GM23248 (cell line): ENCODE results near the gene DBNDD2.

Experiments used
- EZH2 ChIP-seq: fragments of 200-600 bp; sonication (generic); IDR thresholded peaks from 2 replicates; pipeline ENCODE4 v1.6.1; 2018; ENCODE audit warnings: antibody characterized with exemption, mild to moderate bottlenecking; ENCODE audit not compliant: insufficient read depth, poor library complexity, severe bottlenecking
- EZH2phosphoT487 ChIP-seq: fragments of 200-600 bp; sonication (generic); IDR thresholded peaks from 2 replicates; pipeline ENCODE4 v1.6.1; 2018; ENCODE audit warnings: antibody characterized with exemption, moderate library complexity, mild to moderate bottlenecking, low read depth; ENCODE audit not compliant: insufficient read depth

DNA sequence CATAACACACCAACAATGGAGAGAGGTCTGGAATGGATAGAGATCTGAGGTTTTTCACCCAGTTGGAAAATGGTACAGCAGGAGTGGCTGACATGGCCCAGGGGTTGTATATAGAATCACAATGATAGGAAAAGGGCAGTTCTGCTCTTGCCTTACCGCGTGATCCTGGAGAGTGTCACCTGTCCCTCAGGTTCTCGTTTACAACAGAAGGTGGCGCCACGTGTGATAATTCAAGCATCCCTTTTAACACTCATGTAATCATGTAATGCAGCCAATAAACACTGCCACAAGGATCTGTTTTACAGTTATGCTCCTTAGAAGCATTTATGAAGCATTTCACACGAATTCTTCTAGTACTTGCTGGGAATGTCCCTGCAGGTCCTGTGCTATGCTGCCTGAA, 48.5 kb downstream of the DBNDD2 start:
- TF ChIP-seq EZH2phosphoT487 (no peak), EZH2 (no peak)
